GM21515 (cell line): ENCODE measurements around the gene MMRN2.
A peak's percentile ranks its signal among the peaks of the same experiment; 100 is the strongest.

Source experiments
- ATAC-seq: cut with Tn5 transposase; IDR thresholded peaks from one replicate; pipeline ENCODE4 v1.9.1; 2021; ENCODE audit not compliant: unreplicated experiment

MMRN2 gene

GRCh38 chr10:86969421-86970041 lies 12.1 kb upstream of the MMRN2 start:
- no peak for ATAC-seq

GRCh38 chr10:86968994-86969355 lies 11.6 kb upstream of the MMRN2 start:
- no peak for ATAC-seq

- no peak for ATAC-seq
Observed at GRCh38 chr10:86968271-86968993, 11.0 kb upstream of the MMRN2 start, which contains the start of gene ADIRF. Gene ADIRF, plus strand, starts transcription at chr10:86968482. Its CDS starts 63 bp downstream, at chr10:86968545.

- ATAC-seq, result no peak
Observed at GRCh38 chr10:86967481-86967941, 10.1 kb upstream of the MMRN2 start.

- ATAC-seq, result peak; percentile 43
Observed at GRCh38 chr10:86965986-86966654, 8.7 kb upstream of the MMRN2 start.

GRCh38 chr10:86964847-86965190 lies 7.4 kb upstream of the MMRN2 start:
- ATAC-seq, result no peak

GRCh38 chr10:86964061-86964846 lies 6.8 kb upstream of the MMRN2 start:
- no peak for ATAC-seq

- ATAC-seq, result no peak
Observed at GRCh38 chr10:86963341-86963919, 6.0 kb upstream of the MMRN2 start.

GRCh38 chr10:86962981-86963310 lies 5.5 kb upstream of the MMRN2 start:
- ATAC-seq, result no peak

GRCh38 chr10:86962136-86962980 lies 4.9 kb upstream of the MMRN2 start:
- ATAC-seq, result no peak

GRCh38 chr10:86961481-86962091 lies 4.2 kb upstream of the MMRN2 start:
- ATAC-seq, result no peak

GRCh38 chr10:86960863-86961434 lies 3.5 kb upstream of the MMRN2 start:
- no peak for ATAC-seq

- ATAC-seq, result peak; percentile 70
Observed at GRCh38 chr10:86960003-86960862, 2.8 kb upstream of the MMRN2 start.

- ATAC-seq, result no peak
Observed at GRCh38 chr10:86959737-86960002, 2.3 kb upstream of the MMRN2 start.

- no peak for ATAC-seq
Observed at GRCh38 chr10:86958901-86959736, 1.7 kb upstream of the MMRN2 start.

- no peak for ATAC-seq
Observed at GRCh38 chr10:86958116-86958900, 893 bp upstream of the MMRN2 start, which contains the start of gene SNCG. Gene SNCG, plus strand, starts transcription at chr10:86958599. Its CDS starts 99 bp downstream, at chr10:86958698.

- ATAC-seq, result no peak
Observed at GRCh38 chr10:86956848-86957448, 467 bp downstream of the MMRN2 start.
